ENCODE results near the gene BTN2A1.

The BTN2A1 gene

DNA sequence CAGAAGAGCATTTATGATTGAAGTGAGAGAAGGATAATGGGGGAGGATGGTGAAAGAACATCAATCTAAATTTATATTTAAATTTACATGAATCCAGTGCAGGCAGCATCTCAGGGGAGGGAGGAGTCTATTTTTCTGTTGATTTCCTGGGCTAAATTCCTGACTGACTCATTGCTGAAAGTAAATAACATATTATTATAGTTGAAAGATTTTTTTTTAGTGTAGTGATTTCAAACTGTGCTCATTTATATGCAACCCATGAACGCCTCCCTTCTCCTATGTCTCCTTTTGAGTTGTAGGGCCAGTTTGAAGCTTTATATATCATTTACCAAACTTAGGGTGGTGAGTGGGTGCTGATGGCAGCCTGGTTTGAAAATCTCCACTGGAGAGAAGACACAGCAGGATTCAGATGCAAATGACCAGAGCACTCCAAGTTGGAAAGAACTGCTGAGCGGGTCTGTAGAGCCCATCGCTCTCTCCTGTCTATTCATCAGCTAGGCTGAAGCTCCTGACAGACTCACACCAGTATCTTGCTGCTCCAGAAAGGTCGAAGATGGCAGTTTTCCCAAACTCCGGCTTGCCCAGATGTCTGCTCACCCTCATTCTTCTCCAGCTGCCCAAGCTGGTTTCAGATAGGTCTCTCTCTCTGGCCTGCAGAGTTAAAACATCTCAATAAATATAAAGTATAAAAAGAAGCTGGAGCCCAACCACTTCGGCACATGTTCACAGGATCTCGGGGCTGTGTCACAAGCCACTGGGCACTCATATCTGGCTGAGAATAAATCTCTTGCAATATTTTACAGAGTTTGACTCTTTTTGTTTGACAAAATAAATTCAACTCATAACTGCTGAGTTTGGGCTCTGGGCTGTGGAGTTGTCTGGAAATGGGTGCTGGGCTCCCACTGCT is 18.3 kb downstream of the BTN2A1 start:
- DNase-seq (ENCODE audit: low read depth) = no peak
- TF ChIP-seq, protein P1, sequence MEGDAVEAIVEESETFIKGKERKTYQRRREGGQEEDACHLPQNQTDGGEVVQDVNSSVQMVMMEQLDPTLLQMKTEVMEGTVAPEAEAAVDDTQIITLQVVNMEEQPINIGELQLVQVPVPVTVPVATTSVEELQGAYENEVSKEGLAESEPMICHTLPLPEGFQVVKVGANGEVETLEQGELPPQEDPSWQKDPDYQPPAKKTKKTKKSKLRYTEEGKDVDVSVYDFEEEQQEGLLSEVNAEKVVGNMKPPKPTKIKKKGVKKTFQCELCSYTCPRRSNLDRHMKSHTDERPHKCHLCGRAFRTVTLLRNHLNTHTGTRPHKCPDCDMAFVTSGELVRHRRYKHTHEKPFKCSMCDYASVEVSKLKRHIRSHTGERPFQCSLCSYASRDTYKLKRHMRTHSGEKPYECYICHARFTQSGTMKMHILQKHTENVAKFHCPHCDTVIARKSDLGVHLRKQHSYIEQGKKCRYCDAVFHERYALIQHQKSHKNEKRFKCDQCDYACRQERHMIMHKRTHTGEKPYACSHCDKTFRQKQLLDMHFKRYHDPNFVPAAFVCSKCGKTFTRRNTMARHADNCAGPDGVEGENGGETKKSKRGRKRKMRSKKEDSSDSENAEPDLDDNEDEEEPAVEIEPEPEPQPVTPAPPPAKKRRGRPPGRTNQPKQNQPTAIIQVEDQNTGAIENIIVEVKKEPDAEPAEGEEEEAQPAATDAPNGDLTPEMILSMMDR (conservative IDR thresholded peaks at IDR 0.05; ENCODE audit: low read depth, low read length) = no peak
- no peak overlapping the region for H3K4me3 ChIP-seq (ENCODE audit: low read length)

DNA sequence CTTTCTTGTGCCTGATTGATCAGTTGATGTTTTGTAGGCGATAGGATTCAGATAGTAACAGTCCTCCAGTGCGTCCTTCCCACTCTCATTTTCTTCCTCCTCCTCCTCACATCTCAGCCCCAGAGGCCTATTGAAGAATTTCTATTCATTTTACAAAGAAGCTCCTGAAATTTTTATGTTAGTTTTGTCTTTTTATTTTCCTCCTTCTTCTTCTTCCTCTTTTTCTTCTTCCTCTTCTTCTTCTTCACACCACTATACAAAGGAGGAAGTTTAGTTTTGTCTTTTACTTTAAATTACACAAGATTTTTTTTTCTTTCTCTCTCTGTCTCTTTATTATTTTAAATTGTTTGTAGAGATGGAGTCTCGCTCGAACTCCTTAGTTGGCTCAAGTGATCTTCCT is 19.1 kb downstream of the BTN2A1 start:
- H3K4me3 ChIP-seq (ENCODE audit: low read length) = no peak overlapping the region
- TF ChIP-seq, protein P1 (conservative IDR thresholded peaks at IDR 0.05; ENCODE audit: low read depth, low read length) = no peak
- DNase-seq (ENCODE audit: low read depth) = no peak

GRCh38 chr6:26477426-26477825 is 19.7 kb downstream of the BTN2A1 start:
- TF ChIP-seq, protein P1 (conservative IDR thresholded peaks at IDR 0.05; ENCODE audit: low read depth, low read length) = no peak
- peak; percentile 22 for DNase-seq (ENCODE audit: low read depth)
- no peak overlapping the region for H3K4me3 ChIP-seq (ENCODE audit: low read length)

GRCh38 chr6:26478100-26478984 is 20.6 kb downstream of the BTN2A1 start:
- no peak overlapping the region for H3K4me3 ChIP-seq (ENCODE audit: low read length)
- DNase-seq (ENCODE audit: low read depth) = no peak
- TF ChIP-seq, protein P1 (conservative IDR thresholded peaks at IDR 0.05; ENCODE audit: low read depth, low read length) = no peak

- H3K4me3 ChIP-seq (ENCODE audit: low read length) = no peak overlapping the region
- TF ChIP-seq, protein P1 (conservative IDR thresholded peaks at IDR 0.05; ENCODE audit: low read depth, low read length) = no peak
- no peak for DNase-seq (ENCODE audit: low read depth)
Observed at GRCh38 chr6:26478985-26479278, 21.2 kb downstream of the BTN2A1 start.

DNA sequence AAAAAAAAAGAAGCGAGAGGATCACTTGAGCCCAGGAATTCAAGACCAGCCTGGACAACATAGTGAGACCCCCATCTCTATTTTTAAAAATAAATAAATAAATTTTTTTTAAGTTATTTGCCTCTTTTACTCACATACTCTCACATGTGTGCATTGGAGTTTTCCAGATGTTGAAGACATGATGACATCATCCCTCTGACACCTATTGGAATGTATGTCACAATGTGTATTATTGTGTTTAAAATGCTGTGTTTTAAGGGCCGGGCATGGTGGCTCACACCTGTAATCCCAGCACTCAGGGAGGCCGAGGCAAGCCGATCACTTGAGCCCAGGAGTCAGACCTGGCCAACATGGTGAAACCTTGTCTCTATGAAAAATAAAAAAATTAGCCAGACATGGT is 24.6 kb downstream of the BTN2A1 start:
- TF ChIP-seq, protein P1 (conservative IDR thresholded peaks at IDR 0.05; ENCODE audit: low read depth, low read length) = no peak
- H3K4me3 ChIP-seq (ENCODE audit: low read length) = no peak overlapping the region

More for the DNA sequence above, 24.6 kb downstream of the BTN2A1 start:
- DNase-seq (ENCODE audit: low read depth) = no peak
